NB4 (cell line): Measurements from ENCODE around the gene ULK3.

Source experiments
- CTCF ChIP-seq: IDR thresholded peaks from one replicate; pipeline ENCODE4 v1.5.1; 2012; ENCODE audit warnings: low read depth, low read length
- MYC ChIP-seq: IDR thresholded peaks from 2 replicates; pipeline ENCODE4 v1.6.1; 2011; ENCODE audit warnings: low read depth, low read length
- POLR2A ChIP-seq: IDR thresholded peaks from 2 replicates; pipeline ENCODE4 v1.6.1; 2011; ENCODE audit warnings: mild to moderate bottlenecking; ENCODE audit not compliant: insufficient read length; ENCODE audit errors: extremely low read depth

DNA sequence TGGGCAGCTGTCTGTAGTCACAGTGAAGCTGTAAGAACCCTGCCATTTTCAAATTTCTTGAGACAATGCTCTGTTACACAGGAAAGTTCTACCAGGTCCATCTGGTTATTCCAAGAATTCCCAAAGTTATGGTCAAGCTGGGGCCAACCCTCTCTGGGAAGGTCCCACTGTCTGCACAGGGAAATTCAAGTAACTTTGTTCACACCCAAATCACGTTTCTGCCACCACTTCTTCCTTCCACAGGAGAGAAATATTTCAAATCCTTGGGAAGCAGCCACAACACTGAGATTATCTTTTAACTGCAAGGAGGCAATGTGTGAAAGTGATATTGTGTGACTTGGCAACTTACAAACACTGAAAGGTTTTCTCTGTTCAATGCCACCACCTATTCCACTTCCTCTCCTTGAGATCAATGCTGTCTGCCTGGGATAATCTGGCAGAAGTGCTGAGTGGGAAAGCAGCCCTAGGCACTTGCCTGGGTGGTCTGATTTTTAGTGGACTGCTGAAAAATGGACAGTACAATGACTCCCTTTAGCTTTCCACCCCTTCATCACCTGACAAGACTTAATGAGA is 24.6 kb upstream of the ULK3 start:
- TF ChIP-seq CTCF (no peak), POLR2A (no peak), MYC (no peak)
